Smooth muscle cell of the brain vasculature (primary cell): ENCODE data around the gene LRMDA.
"Not testable (repeated sequence)": the region's sequence is repeated elsewhere in the genome, so short reads cannot be mapped to it uniquely, and the experiment has no call there.

Source experiments
- DNase-seq: peaks from one replicate; pipeline ENCODE4 v3.0.0-alpha.2; 2012; ENCODE audit warnings: low read depth, low spot score

Gene LRMDA

GRCh38 chr10:75582102-75582501 lies 150.7 kb downstream of the LRMDA start:
- DNase-seq = no peak

DNA sequence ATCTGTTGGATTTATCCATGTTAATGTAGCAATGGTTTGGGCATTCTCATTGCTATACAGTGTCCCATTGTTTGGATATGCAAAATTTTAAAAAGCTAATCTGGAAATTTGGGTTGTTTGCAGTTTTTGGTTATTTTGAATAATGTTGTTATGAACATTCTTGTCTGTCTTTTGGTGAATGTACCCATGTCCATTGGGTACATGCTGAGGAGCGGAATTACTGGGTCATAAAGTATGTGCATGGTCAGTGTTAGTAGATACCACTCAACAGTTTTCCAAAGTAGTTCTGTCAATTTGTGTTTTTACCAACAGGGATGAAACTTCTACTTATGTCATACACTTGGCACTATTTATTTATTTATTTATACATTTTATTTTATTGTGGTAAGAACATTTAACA lies 153.9 kb downstream of the LRMDA start:
- DNase-seq = no peak

GRCh38 chr10:75586814-75587213 lies 155.4 kb downstream of the LRMDA start:
- DNase-seq = no peak

- DNase-seq = no peak
Observed at GRCh38 chr10:75588031-75588430, 156.6 kb downstream of the LRMDA start.

DNA sequence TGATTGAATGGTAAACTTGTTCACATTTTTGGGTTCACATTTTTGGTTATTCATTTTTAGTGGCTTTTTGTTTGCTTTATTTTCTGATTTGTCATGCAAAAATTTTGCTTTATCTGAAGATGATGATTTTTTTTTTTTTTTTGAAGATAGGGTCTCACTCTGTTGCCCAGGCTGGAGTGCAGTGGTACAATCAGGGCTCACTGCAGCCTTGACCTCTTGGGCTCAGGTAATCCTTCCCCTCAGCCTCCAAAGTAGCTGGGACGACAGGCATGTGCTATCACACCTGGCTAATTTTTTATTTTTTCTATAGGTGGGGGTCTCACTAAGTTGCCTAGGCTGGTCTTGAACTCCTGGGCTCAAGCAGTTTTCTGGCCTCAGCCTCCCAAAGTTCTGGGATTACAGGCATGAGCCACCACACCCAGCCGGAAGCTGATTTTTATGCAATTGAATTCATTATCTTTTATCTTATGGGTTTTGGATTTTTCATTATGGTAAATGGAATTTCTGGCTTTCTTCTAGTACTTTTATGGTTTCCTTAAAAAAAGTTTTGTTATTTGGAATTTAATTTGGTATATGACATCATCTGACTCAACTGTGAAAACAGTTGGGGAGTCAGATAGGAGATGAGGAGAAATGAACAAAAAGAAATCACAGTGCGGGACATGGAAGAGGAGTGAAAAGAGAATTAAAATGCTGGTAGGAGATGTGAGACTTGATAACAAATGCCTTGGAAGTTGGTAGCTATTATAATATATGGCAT lies 158.7 kb downstream of the LRMDA start:
- DNase-seq = no peak

- DNase-seq = no peak
Observed at GRCh38 chr10:75592151-75592787, 160.8 kb downstream of the LRMDA start.

DNA sequence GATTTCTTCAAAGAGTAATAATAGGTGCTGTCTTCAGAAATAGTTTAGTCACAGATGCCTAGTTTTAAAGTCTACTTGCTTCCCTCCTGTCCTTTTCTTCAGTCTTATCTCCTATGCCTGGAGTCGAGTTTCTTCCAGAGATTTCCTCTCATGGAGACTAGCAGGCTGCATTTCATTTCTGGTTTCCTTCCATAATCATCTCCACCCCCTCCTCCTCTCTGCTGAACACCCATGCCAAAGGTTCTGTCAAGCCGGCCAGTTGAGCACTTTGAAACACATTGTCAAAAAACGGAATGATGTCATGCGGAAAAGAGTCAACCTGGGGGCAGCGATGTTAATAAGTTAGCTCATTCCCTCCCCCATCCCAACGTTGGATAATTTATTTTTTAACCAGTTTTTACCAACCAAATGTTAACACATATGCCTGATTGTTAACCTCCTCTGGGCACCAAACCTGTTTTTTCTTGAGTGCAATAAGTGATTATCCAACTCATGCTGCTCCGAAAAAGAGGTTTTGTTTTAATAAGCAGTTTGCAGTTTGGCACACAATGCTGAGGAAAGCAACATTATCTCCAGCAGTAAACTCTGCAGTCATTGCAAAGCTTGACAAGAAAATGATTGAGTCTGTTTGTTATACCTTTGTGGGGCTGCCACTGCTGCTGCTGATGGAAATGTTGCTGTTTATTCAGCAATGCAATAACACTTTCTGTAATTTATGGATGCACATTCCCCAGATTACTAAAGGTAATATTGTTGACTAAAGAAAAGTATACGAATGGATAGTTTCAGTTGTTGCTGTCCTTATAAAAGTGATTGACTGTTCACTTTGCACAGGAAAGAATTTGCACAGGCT lies 161.6 kb downstream of the LRMDA start:
- DNase-seq = no peak

DNA sequence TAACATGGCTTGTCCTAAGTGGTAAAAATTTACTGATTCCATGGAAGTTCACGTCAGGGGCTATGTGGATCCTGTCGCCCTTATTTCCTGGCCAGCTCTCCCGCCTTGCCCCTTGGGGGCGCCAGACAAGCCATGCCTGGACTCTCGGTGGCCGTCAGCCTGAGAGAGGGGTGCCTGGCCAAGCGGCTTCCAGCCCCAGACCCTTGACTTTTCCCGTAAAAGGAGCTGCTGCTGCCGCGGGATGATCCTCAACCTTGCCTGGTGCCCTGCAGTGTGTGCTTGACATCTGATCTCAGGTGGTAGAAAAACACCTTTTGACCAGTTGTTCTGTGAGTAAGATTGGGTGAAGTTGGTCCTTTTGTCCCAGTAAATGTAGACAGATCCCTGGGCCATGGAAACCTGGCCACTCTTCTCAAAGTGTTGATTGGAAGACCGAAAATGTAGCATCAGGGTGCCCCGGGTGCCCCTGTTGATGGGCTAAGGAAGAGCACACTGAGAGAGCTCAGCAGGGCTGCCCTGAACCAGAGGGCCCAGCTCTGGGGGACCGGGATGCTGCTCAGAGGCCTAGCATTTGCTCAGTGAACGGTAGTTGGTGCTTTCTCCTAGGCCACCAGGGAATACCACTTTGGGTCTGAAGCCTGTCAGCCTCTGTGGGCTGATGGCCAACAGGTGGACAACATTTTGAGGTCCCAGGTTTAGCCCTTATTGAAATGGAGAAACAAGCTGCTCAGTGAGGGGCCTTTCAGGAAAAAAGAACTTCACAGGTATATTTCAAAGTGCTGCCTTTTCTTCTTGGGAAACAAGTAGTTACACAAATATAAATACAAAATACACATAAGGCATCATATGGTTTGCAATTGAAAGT lies 162.5 kb downstream of the LRMDA start:
- no peak for DNase-seq

DNA sequence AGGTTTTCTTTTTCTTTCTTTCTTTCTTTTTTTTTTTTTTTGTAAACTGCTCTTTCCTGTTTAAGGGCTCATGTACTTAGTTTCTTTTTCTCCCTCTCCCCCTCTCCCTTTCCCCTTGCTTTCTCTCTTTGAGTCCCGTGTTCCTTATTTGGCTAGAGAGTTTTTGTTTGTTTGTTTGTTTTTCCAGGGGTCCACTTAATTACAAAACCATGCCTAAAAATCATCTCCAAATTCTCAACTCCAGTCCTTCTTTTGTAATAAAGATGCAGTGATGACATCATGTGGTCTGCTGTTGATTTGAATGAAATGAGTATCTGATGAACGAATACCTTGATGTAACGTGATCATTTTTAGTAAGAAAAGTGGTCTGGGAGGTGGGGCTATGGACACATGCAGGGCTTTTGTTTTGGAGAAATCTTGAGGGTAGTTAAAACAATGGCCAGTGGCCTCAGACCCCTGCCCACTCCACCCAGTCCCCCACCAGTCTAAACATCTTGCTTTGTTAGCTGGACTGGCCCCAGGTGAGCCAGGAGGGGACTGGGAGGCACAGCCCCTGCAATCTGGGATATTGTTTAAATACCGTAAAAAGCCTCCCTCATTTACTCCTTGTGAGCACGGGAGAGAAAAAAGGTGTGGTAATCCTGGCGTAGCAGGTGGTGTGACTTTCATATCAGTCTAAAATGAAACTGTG lies 165.7 kb downstream of the LRMDA start:
- DNase-seq = no peak

DNA sequence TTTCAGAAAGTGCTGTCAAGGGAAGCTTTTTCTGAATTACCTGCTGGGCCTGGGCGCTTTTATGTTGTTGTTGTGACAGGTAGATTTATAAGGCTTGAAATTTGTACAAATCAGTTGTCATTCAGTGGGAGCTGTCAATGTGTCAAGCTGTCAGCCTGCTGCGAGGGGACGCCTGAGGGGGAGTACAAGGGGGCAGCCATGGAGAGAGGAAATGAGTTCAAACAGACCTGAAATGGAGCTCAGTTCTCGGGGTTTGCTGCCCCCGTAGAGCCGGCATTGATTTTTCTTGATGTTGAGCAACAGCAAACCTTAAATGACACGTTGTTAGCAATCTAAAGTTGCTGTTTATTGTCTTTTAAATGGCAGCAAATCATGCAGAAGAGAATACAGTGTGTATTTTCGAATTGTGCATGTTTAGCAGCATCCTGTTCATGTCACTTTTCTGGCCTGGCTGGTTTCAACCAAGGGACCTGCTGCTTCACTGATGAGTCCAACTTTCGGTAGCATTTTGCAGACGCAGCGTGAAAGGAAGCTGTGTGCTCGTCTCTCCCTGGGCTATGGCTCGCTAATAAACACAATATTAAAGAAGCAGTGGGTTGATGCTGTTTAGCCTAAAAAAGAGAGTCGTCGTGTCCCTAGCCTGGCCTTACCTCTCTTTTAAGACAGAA lies 166.5 kb downstream of the LRMDA start:
- DNase-seq = no peak

DNA sequence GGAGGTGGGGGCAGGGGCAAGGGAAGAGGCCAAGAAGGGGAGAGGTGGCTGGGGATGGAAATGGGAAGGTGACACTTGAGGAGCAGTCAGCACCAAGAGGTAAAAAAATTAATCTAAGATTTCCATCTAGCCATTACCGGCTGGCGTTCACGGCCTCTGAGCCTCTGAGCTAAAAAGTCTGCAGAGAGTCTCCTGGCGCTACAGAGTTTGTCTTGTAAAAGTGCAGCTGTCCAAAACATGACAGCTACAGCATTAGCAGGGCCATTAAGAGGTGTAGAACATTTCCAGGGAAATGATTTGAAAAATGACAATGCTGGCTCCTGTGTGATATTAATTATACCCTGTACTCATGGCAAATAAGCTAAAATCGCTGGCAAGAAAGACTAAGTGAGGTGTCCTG lies 167.6 kb downstream of the LRMDA start:
- no peak for DNase-seq

DNA sequence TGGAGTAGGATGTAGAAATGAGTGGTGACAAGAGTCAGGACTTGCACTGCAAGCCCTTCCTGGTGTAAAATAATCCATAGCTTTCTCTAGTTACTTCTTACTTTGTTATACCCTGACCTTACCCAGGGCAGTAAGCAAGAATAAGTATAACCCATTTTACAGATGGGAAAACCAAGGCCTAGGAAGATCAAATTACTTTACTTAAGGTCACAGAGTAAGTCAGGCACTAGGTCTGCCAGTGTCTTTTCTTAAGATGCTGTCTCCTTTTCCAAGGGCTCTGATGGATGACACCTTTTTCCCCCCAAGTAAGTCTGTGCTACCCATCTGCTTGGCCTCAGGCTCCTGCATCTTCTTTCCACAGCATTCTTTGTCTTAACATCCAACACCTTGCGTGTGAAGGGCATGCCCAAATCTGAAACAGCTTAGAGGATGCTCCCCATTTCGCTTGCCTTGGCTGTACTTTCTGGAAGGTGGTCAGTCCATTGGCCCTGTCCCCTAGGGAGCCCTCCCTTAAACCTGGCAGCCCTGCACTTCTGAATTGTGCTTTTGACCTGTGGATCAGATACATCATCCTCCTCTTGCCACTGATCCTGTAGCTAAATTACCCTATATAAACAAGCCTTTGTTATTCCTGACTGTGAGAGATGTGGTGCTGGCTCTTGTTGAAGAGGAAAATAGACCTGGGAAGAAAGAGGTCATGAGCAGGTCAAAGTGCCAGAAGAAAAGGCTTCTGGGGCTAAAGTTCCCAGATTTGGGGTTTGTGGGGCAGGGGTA lies 168.6 kb downstream of the LRMDA start:
- DNase-seq = no peak

DNA sequence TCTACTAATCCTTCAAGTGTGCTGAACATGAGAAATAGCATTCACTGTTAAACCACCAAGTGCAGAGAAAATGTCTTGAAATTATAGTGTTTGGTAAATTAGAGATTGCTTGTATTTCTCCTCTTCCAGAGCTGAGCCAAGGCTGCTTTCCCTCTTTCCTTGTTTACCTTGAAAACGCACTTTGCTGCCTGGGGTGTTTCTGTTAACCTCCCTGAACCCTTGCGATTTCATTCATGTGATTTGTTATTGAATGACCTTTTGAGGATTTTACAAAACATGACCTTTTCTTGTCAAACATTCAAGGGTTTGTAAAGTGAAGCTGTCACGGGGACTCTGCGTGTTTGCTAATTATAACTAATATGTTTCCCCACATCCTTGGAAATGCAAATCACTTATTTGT lies 169.4 kb downstream of the LRMDA start:
- no peak for DNase-seq

DNA sequence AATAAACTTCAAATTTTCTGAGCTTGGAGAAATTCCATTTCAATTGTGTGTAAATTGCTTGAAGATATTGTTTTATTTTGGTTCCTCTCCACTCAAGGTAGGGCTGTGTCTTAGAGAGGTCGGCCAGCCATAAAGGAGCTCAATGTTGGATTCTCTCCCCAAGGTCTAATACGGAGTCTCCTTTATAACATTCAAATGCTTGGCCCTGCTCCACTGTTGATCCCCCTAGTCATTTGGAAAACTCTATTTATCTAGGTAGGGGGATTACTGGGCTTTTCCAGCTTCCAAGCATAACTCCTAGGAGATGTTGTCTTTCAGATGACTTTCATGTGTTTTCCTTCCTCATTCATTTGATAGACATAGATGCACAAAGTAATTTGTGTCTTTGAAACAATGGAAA lies 170.9 kb downstream of the LRMDA start:
- DNase-seq = no peak

GRCh38 chr10:75605096-75605495 lies 173.7 kb downstream of the LRMDA start:
- no peak for DNase-seq

DNA sequence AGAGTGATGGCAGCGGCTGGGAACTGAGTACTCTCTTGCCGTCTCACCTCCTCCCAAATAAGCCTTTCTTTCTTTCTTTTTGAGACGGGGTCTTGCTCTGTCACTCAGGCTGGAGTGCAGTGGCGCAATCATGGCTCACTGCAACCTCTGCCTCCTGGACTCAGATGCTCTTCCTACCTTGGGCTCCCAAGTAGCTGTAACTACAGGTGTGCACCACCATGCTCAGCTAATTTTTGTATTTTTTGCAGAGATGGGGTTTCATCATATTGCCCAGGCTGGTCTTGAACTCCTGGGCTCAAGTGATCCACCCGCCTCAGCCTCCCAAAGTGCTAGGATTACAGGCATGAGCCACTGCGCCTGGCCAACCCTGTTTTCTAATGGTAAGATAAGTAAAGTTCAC lies 174.4 kb downstream of the LRMDA start:
- DNase-seq = not testable (repeated sequence)

DNA sequence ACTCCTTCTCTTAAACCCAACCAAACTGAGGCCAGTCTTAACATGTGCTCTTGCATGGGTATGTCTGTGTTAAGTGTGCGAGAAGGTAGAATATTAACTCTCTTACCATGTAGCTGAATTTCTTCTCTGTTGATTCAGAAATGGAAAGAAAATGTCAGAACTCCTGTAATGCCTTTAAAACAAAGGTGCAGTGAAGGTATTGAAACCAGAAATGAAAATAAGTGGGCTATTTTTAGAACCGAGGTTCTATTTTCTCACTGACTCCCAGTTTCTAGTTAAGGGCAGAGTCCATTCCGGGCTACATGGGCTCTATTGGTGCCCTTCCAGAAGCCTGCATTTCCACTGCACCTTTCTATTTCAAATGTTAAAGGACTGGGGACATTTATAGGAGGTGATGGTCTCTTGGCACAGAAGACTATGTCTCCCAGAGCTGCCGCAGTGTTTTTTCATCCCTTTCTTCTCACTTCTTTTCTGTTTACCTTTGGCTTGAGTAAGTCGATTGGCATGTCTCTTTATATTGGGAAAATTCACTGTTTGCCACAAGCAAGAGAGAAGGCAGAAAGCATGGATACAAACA lies 174.9 kb downstream of the LRMDA start:
- no peak for DNase-seq

DNA sequence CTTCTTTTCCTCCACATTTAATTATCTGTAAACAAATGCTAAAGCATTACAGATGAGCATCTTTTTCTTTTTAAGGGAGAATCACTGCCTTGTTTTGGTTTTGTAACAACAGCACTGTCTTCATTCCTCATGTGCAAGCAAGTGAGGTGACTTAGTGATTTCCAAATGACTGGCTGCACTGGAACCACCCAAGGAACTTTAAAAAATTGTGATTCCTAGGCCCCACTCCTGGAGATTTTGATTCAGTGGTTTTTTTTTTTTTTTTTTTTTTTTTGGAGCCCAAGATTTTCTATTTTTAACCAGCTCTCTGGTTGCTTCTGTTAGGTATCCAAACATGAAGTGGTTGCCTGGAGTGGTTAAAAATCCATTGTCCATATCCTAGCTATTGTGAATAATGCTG lies 176.2 kb downstream of the LRMDA start:
- no peak for DNase-seq

DNA sequence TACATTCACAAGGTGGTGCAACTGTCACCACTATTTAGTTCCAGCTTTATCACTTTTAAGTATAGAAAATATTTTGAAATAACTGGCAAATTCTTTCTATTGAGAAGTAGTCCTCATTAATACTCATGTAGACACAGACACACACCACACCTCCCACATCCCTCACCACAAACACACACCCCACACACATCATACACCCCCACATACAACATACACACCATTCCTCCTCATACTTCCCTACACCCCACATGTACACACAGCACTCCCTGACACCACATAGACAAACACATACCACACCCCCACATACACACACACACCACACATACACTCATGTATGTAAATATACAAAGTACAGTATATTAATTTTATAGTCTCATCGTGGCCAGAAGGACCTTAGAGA lies 178.8 kb downstream of the LRMDA start:
- DNase-seq = no peak
